Measurements from ENCODE around the gene DAD1.
"Not testable (repeated sequence)": the region's sequence is repeated elsewhere in the genome, so short reads cannot be mapped to it uniquely, and the experiment has no call there.

DAD1 gene

GRCh38 chr14:22552001-22552826 lies 36.8 kb downstream of the DAD1 start:
- no peak for DNase-seq (ENCODE audit: low read depth)

GRCh38 chr14:22551605-22551997 lies 37.4 kb downstream of the DAD1 start:
- DNase-seq (ENCODE audit: low read depth): no peak

- DNase-seq (ENCODE audit: low read depth): peak; percentile 65
Measured at GRCh38 chr14:22549981-22550673, 38.9 kb downstream of the DAD1 start.

- no peak for DNase-seq (ENCODE audit: low read depth)
Measured at GRCh38 chr14:22549324-22549962, 39.6 kb downstream of the DAD1 start.

GRCh38 chr14:22547948-22548750 lies 40.9 kb downstream of the DAD1 start:
- DNase-seq (ENCODE audit: low read depth): no peak

GRCh38 chr14:22547313-22547947 lies 41.6 kb downstream of the DAD1 start:
- no peak for DNase-seq (ENCODE audit: low read depth)

GRCh38 chr14:22546722-22547071 lies 42.3 kb downstream of the DAD1 start:
- DNase-seq (ENCODE audit: low read depth): no peak

- DNase-seq (ENCODE audit: low read depth): no peak
Measured at GRCh38 chr14:22545842-22546721, 42.9 kb downstream of the DAD1 start.

- DNase-seq (ENCODE audit: low read depth): no peak
Measured at GRCh38 chr14:22544881-22545420, 44.1 kb downstream of the DAD1 start.

GRCh38 chr14:22544406-22544805 lies 44.6 kb downstream of the DAD1 start:
- DNase-seq (ENCODE audit: low read depth): no peak

- not testable (repeated sequence) for DNase-seq (ENCODE audit: low read depth)
Measured at GRCh38 chr14:22543570-22544357, 45.3 kb downstream of the DAD1 start.

GRCh38 chr14:22542360-22542759 lies 46.7 kb downstream of the DAD1 start:
- no peak for DNase-seq (ENCODE audit: low read depth)

GRCh38 chr14:22541721-22542120 lies 47.3 kb downstream of the DAD1 start:
- DNase-seq (ENCODE audit: low read depth): no peak

- no peak for DNase-seq (ENCODE audit: low read depth)
Measured at GRCh38 chr14:22540811-22541360, 48.1 kb downstream of the DAD1 start.

- DNase-seq (ENCODE audit: low read depth): no peak
Measured at GRCh38 chr14:22540293-22540692, 48.7 kb downstream of the DAD1 start.

GRCh38 chr14:22539831-22540230 lies 49.2 kb downstream of the DAD1 start:
- no peak for DNase-seq (ENCODE audit: low read depth)

- DNase-seq (ENCODE audit: low read depth): no peak
Measured at GRCh38 chr14:22538671-22539228, 50.3 kb downstream of the DAD1 start.

GRCh38 chr14:22537436-22538310 lies 51.4 kb downstream of the DAD1 start:
- DNase-seq (ENCODE audit: low read depth): no peak

Data from stimulated activated CD4-positive, alpha-beta T cell treated with anti-CD3 and anti-CD28 coated beads, Interleukin-2, amount 100 ng/mL, for 4 hours (primary cell).